HL-60 (cell line): ENCODE results near the gene GPR62.

Source experiments
- DNase-seq, 2 experiments: peaks; one replicate each; pipeline ENCODE4 v3.0.0-alpha.2; 2010 to 2020; ENCODE audit warnings: low read depth in 1 of 2, low spot score in 1 of 2
- H3K27ac ChIP-seq: fragments of 250-450 bp; sonication (Bioruptor Pico); replicated peaks from 2 replicates; pipeline ENCODE4 v1.5.1; 2020; ENCODE audit warnings: mild to moderate bottlenecking, moderate library complexity
- H3K27me3 ChIP-seq: fragments of 250-450 bp; sonication (Bioruptor Pico); 2 replicates; pipeline ENCODE4 v1.5.1; 2021; ENCODE audit warnings: mild to moderate bottlenecking, moderate library complexity; ENCODE audit not compliant: insufficient read depth, poor library complexity, severe bottlenecking
- H3K4me3 ChIP-seq: replicated peaks from 2 replicates; pipeline ENCODE4 v1.5.1; 2011; ENCODE audit warnings: mild to moderate bottlenecking, control low read depth, low read length; ENCODE audit not compliant: insufficient read depth
- GABPA ChIP-seq: IDR thresholded peaks from 2 replicates; pipeline ENCODE4 v1.6.1; 2012; ENCODE audit warnings: low read depth
- POLR2AphosphoS5 ChIP-seq: IDR thresholded peaks from 2 replicates; pipeline ENCODE4 v1.6.1; 2012; ENCODE audit warnings: low read depth
- REST ChIP-seq: IDR thresholded peaks from 2 replicates; pipeline ENCODE4 v1.6.1; 2012; ENCODE audit warnings: low read depth; ENCODE audit not compliant: insufficient replicate concordance
- SPI1 ChIP-seq: IDR thresholded peaks from 2 replicates; pipeline ENCODE4 v1.6.1; 2012; ENCODE audit warnings: low read depth, mild to moderate bottlenecking, borderline replicate concordance
- long read RNA-seq: library from polyadenylated mRNA; unstranded; transcript quantifications from one replicate; pipeline ENCODE4 v2.0.0, GENCODE V29; 2020
- TF ChIP-seq, protein P1 (sequence below): IDR thresholded peaks from one replicate; pipeline ENCODE4 v1.5.1; 2011; ENCODE audit warnings: low read length, control low read depth, inconsistent platforms; ENCODE audit not compliant: insufficient read depth

The GPR62 gene, protein sequence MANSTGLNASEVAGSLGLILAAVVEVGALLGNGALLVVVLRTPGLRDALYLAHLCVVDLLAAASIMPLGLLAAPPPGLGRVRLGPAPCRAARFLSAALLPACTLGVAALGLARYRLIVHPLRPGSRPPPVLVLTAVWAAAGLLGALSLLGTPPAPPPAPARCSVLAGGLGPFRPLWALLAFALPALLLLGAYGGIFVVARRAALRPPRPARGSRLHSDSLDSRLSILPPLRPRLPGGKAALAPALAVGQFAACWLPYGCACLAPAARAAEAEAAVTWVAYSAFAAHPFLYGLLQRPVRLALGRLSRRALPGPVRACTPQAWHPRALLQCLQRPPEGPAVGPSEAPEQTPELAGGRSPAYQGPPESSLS
- long read RNA-seq, result 0 reads

DNA sequence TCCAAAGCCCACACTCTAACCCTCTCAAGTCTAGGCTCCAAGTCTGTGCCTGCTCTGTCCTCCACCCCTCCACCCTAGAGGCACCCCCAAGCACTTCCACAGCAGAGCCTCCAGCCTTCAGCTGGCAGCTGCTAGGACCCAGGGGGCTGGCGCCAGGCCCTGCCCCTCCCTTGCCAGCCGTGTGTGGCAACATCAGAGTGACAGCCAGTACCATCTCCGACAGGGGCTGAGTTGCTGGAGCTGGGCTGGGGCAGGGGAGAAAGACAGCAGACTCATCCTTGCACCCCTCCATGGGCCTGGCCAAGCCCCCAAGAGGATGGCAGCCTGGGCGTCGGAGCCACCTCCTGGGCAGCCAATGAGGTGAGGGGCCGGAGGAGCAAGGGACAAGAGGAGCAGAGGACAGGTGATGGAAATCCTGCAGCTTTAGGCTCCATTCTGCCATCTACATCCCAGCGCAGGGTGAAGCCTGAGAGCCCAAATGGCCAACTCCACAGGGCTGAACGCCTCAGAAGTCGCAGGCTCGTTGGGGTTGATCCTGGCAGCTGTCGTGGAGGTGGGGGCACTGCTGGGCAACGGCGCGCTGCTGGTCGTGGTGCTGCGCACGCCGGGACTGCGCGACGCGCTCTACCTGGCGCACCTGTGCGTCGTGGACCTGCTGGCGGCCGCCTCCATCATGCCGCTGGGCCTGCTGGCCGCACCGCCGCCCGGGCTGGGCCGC, at the start of gene GPR62:
GPR62 (plus strand) TSS at position 207 of the 718 bp plus-strand sequence; CDS start at position 479, 272 bp downstream.
- no peak for TF ChIP-seq GABPA
- TF ChIP-seq REST, result no peak
- no peak for TF ChIP-seq SPI1
- no peak for TF ChIP-seq POLR2AphosphoS5
- H3K27ac ChIP-seq, result no peak within 1 kb of the TSS
- DNase-seq, result no peak
- peak within 1 kb of the TSS; percentile 9; the same call in 1 of the 2 replicates for H3K4me3 ChIP-seq
- no peaks in the 10 kb centered on the region for H3K27me3 ChIP-seq

GRCh38 chr3:51908026-51908425, 47.2 kb upstream of the GPR62 start:
- Histone ChIP-seq H3K27ac (no peak overlapping the region), H3K4me3 (no peak overlapping the region), H3K27me3 (no peaks in the 10 kb centered on the region)
- no peak for DNase-seq
- TF ChIP-seq POLR2AphosphoS5, result no peak
- no peak for TF ChIP-seq SPI1
- TF ChIP-seq, protein P1, sequence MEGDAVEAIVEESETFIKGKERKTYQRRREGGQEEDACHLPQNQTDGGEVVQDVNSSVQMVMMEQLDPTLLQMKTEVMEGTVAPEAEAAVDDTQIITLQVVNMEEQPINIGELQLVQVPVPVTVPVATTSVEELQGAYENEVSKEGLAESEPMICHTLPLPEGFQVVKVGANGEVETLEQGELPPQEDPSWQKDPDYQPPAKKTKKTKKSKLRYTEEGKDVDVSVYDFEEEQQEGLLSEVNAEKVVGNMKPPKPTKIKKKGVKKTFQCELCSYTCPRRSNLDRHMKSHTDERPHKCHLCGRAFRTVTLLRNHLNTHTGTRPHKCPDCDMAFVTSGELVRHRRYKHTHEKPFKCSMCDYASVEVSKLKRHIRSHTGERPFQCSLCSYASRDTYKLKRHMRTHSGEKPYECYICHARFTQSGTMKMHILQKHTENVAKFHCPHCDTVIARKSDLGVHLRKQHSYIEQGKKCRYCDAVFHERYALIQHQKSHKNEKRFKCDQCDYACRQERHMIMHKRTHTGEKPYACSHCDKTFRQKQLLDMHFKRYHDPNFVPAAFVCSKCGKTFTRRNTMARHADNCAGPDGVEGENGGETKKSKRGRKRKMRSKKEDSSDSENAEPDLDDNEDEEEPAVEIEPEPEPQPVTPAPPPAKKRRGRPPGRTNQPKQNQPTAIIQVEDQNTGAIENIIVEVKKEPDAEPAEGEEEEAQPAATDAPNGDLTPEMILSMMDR, result no peak
- TF ChIP-seq GABPA, result no peak
- no peak for TF ChIP-seq REST

GRCh38 chr3:51916418-51916817, 38.8 kb upstream of the GPR62 start:
- TF ChIP-seq SPI1 (no peak), GABPA (no peak), REST (no peak), POLR2AphosphoS5 (no peak)
- TF ChIP-seq, protein P1, result no peak
- H3K4me3 ChIP-seq, result no peak overlapping the region
- DNase-seq, result no peak
- no peak overlapping the region for H3K27ac ChIP-seq
- no peaks in the 10 kb centered on the region for H3K27me3 ChIP-seq
